IMR-90 (cell line): Measurements from ENCODE around the gene SLC37A4.

Experiments
- CHD1 ChIP-seq: IDR thresholded peaks from 2 replicates; pipeline ENCODE4 v1.6.1; 2012; ENCODE audit warnings: low read depth, low read length, improper control_type of control experiment
- CTCF ChIP-seq: conservative IDR thresholded peaks from 2 replicates; pipeline ENCODE4 v1.5.1; 2012; ENCODE audit warnings: mild to moderate bottlenecking, low read depth, low read length, improper control_type of control experiment
- FOS ChIP-seq: fragments of 150-350 bp; IDR thresholded peaks from 2 replicates; pipeline ENCODE4 v1.6.1; 2016; ENCODE audit warnings: low read depth, low read length
- MAFK ChIP-seq: IDR thresholded peaks from 2 replicates; pipeline ENCODE4 v1.6.1; 2012; ENCODE audit warnings: low read depth, low read length, improper control_type of control experiment
- MXI1 ChIP-seq: IDR thresholded peaks from 2 replicates; pipeline ENCODE4 v1.6.1; 2012; ENCODE audit warnings: low read depth, mild to moderate bottlenecking, low read length, moderate library complexity, borderline replicate concordance
- POLR2A ChIP-seq: IDR thresholded peaks from 2 replicates; pipeline ENCODE4 v1.6.1; 2012; ENCODE audit warnings: mild to moderate bottlenecking, low read depth, low read length
- RAD21 ChIP-seq: IDR thresholded peaks from 2 replicates; pipeline ENCODE4 v1.6.1; 2012; ENCODE audit warnings: low read length, improper control_type of control experiment
- RFX5 ChIP-seq: IDR thresholded peaks from 2 replicates; pipeline ENCODE4 v1.8.0; 2012; ENCODE audit warnings: low read depth, mild to moderate bottlenecking, low read length, moderate library complexity
- USF2 ChIP-seq: fragments of 150-350 bp; IDR thresholded peaks from 2 replicates; pipeline ENCODE4 v1.6.1; 2017; ENCODE audit warnings: mild to moderate bottlenecking, antibody characterized with exemption, low read length, low read depth

GRCh38 chr11:119025099-119025473, 5.6 kb downstream of the SLC37A4 start:
- TF ChIP-seq USF2 (no peak), POLR2A (no peak), CTCF (no peak), MXI1 (no peak), RAD21 (no peak), FOS (no peak), CHD1 (no peak), RFX5 (no peak), MAFK (no peak)
